ENCODE data around the gene CAMSAP2.

- TF ChIP-seq GATA3 (IDR thresholded peaks at IDR 0.05; ENCODE audit: low read depth, low read length) (no peak), GATA2 (IDR thresholded peaks at IDR 0.05; ENCODE audit: low read depth, low read length) (no peak)
Measured at GRCh38 chr1:200895443-200895789, 156.7 kb downstream of the CAMSAP2 start.
